ENCODE data around the gene SLC25A26. TPM values are rescaled to one million over a fixed set of nuclear protein-coding genes. Genes with fewer than 3 reads are reported as not detected.

Gene SLC25A26
- total RNA-seq, 1 experiment from 2014 or later: 23.8 TPM

- ChIA-PET CTCF (no interaction called here), POLR2A (no interaction called here), RAD21 (ENCODE audit: low non-redundant PET in 1 of 2, low total read pairs in 2 of 2, uncharacterized antibody in 2 of 2, unreplicated experiment in 2 of 2) (no interaction called here)
- Histone ChIP-seq H3K4me3 (replicated peaks in 1 of 2; ENCODE audit: low read depth in 1 of 2, low read length in 2 of 2) (no peak overlapping the region), H2AFZ (ENCODE audit: low read depth, low read length, poor library complexity, severe bottlenecking) (no peak overlapping the region), H3K27ac (ENCODE audit: low read depth, low read length) (no peak overlapping the region), H3K79me2 (ENCODE audit: insufficient read depth, low read length) (no peaks in the 10 kb centered on the region), H3K9me3 (ENCODE audit: control insufficient read depth in 1 of 2, insufficient read depth in 1 of 2, low read depth in 1 of 2, low read length in 2 of 2) (no peaks in the 10 kb centered on the region), H4K20me1 (ENCODE audit: insufficient read depth) (no peaks in the 10 kb centered on the region), H3K4me1 (ENCODE audit: control insufficient read depth in 1 of 2, insufficient read depth in 2 of 2, low read length in 2 of 2) (no peaks in the 10 kb centered on the region), H3K36me3 (ENCODE audit: control insufficient read depth in 1 of 2, insufficient read depth in 2 of 2, low read length in 2 of 2) (peaks cover 2 to 11% of the 10 kb centered on the region in 2 experiments; a peak in 1 of 4 replicates), H3K9ac (ENCODE audit: low read length) (no peak overlapping the region), H3K4me2 (ENCODE audit: low read length) (no peak overlapping the region), H3K9me2 (ENCODE audit: insufficient read depth) (no peaks in the 10 kb centered on the region), H3K27me3 (ENCODE audit: insufficient read depth, low read length) (no peaks in the 10 kb centered on the region)
- TF ChIP-seq MAX (IDR thresholded peaks at IDR 0.05) (no peak), CTCF (IDR thresholded peaks at IDR 0.05 in 2 of 3, conservative IDR thresholded peaks at IDR 0.05 in 1 of 3; ENCODE audit: borderline replicate concordance in 1 of 3, insufficient read depth in 1 of 3, low read depth in 2 of 3, low read length in 2 of 3) (no peak), POLR2AphosphoS5 (IDR thresholded peaks at IDR 0.05; ENCODE audit: low read depth, low read length) (no peak), EZH2 (IDR thresholded peaks at IDR 0.05) (no peak), ATF3 (IDR thresholded peaks at IDR 0.05) (no peak), ZFX (IDR thresholded peaks at IDR 0.05) (no peak), REST (IDR thresholded peaks at IDR 0.05; ENCODE audit: low read depth) (no peak), POLR2A (IDR thresholded peaks at IDR 0.05; ENCODE audit: borderline replicate concordance, extremely low read depth, insufficient read depth, insufficient read length) (no peak), RAD21 (IDR thresholded peaks at IDR 0.05; ENCODE audit: low read depth) (no peak), ZBTB33 (IDR thresholded peaks at IDR 0.05; ENCODE audit: extremely low read depth, insufficient replicate concordance, low read length) (no peak), YY1 (IDR thresholded peaks at IDR 0.05; ENCODE audit: extremely low read depth, insufficient replicate concordance, low read depth, low read length) (no peak), CEBPB (IDR thresholded peaks at IDR 0.05; ENCODE audit: low read depth) (no peak), FOSL1 (IDR thresholded peaks at IDR 0.05; ENCODE audit: low read depth) (no peak), ZNF274 (IDR thresholded peaks at IDR 0.05; ENCODE audit: low read depth, low read length) (no peak)
- ATAC-seq (no peak), DNase-seq (ENCODE audit: low read depth, low spot score) (no peak)
- intact Hi-C loops (cut with micrococcal nuclease): no loop called here
- BruUV-seq (replicated peaks): no TSS peak
Measured at GRCh38 chr3:66383023-66383422, 162.2 kb downstream of the SLC25A26 start.

Data from HCT116 (cell line).